Fibroblast of peridontal ligament (primary cell): ENCODE results near the gene KCNMA1.

Experiments
- DNase-seq: peaks from one replicate; pipeline ENCODE4 v3.0.0-alpha.2; 2010; ENCODE audit errors: extremely low read depth

KCNMA1 gene

GRCh38 chr10:77043420-77043763 is 594.2 kb downstream of the KCNMA1 start:
- no peak for DNase-seq

- DNase-seq: no peak
Observed at GRCh38 chr10:77042706-77043419, 594.7 kb downstream of the KCNMA1 start.

GRCh38 chr10:77041636-77042258 is 595.9 kb downstream of the KCNMA1 start:
- no peak for DNase-seq

GRCh38 chr10:77038407-77038806 is 599.2 kb downstream of the KCNMA1 start:
- DNase-seq: no peak

- no peak for DNase-seq
Observed at GRCh38 chr10:77037735-77038403, 599.7 kb downstream of the KCNMA1 start.

- DNase-seq: no peak
Observed at GRCh38 chr10:77036993-77037734, 600.4 kb downstream of the KCNMA1 start.

GRCh38 chr10:77036276-77036675 is 601.3 kb downstream of the KCNMA1 start:
- no peak for DNase-seq

- DNase-seq: no peak
Observed at GRCh38 chr10:77034795-77035194, 602.8 kb downstream of the KCNMA1 start.

GRCh38 chr10:77034240-77034639 is 603.4 kb downstream of the KCNMA1 start:
- no peak for DNase-seq

- DNase-seq: no peak
Observed at GRCh38 chr10:77032188-77032570, 605.4 kb downstream of the KCNMA1 start.

GRCh38 chr10:77031531-77032187 is 605.9 kb downstream of the KCNMA1 start:
- no peak for DNase-seq

GRCh38 chr10:77030974-77031373 is 606.6 kb downstream of the KCNMA1 start:
- DNase-seq: no peak

GRCh38 chr10:77029777-77030717 is 607.6 kb downstream of the KCNMA1 start:
- peak; percentile 35 for DNase-seq

GRCh38 chr10:77028042-77028441 is 609.6 kb downstream of the KCNMA1 start:
- no peak for DNase-seq

- no peak for DNase-seq
Observed at GRCh38 chr10:77027576-77027975, 610.0 kb downstream of the KCNMA1 start.

GRCh38 chr10:77027141-77027540 is 610.5 kb downstream of the KCNMA1 start:
- no peak for DNase-seq

GRCh38 chr10:77026148-77026547 is 611.5 kb downstream of the KCNMA1 start:
- no peak for DNase-seq

GRCh38 chr10:77024461-77024860 is 613.1 kb downstream of the KCNMA1 start:
- DNase-seq: peak; percentile 74

- no peak for DNase-seq
Observed at GRCh38 chr10:77023396-77023795, 614.2 kb downstream of the KCNMA1 start.

- no peak for DNase-seq
Observed at GRCh38 chr10:77022671-77023070, 614.9 kb downstream of the KCNMA1 start.

GRCh38 chr10:77021966-77022490 is 615.6 kb downstream of the KCNMA1 start:
- no peak for DNase-seq
